GM12878 (cell line): ENCODE measurements around the gene TBCD. TPM values are rescaled to one million over a fixed set of nuclear protein-coding genes. Genes with fewer than 3 reads are reported as not detected.

Experiments
- ATAC-seq: fragments of 200-7000 bp; cut with Tn5 transposase; 3 replicates; pipeline ENCODE4 v1.9.1; 2020; ENCODE audit warnings: mild to moderate bottlenecking, moderate library complexity
- BruUV-seq: library from RNA; stranded (reverse); fragments of 400-500 nt; replicated peaks from 2 replicates; lab custom pipeline; 2021; lab: Mats Ljungman, UMichigan
- CTCF ChIA-PET: fragments of 300-600 bp; sonication (Branson Sonifier 250); formaldehyde crosslinking; extraction: SDS; loops from one replicate; lab custom pipeline; 2021; ENCODE audit warnings: inconsistent platforms; lab: Yijun Ruan, JAX
- POLR2A ChIA-PET: fragments of 350-600 bp; formaldehyde crosslinking; extraction: SDS; loops from one replicate; lab custom pipeline; 2021; ENCODE audit warnings: inconsistent platforms; lab: Charles Lee
- RAD21 ChIA-PET: fragments of 300-600 bp; sonication (Branson Sonifier 250); formaldehyde crosslinking; loops from one replicate; lab custom pipeline; 2023; ENCODE audit warnings: antibody characterized with exemption; ENCODE audit not compliant: unreplicated experiment; lab: Charles Lee
- SMC1A ChIA-PET: fragments of 300-600 bp; sonication (Branson Sonifier 250); formaldehyde crosslinking; loops from one replicate; lab custom pipeline; 2023; ENCODE audit not compliant: unreplicated experiment, uncharacterized antibody; lab: Charles Lee
- DNase-seq: peaks from one replicate; pipeline ENCODE4 v3.0.0-alpha.2; 2011; ENCODE audit warnings: low read depth, low spot score
- FAIRE-seq: peaks from 3 replicates; lab custom pipeline; 2011; peaks lifted over from hg19 to GRCh38; lab: Jason Lieb, UNC
- H2AFZ ChIP-seq: 2 replicates; pipeline ENCODE4 v1.6.0; 2011; ENCODE audit warnings: low read depth, low read length, control low read depth; ENCODE audit not compliant: control insufficient read depth
- H3K27ac ChIP-seq: 2 replicates; pipeline ENCODE4 v1.5.1; 2011; ENCODE audit warnings: control low read depth; ENCODE audit not compliant: control insufficient read depth, insufficient read depth
- H3K27me3 ChIP-seq, 2 experiments: replicated peaks in 1 of 2; 2 replicates each; pipeline versions ENCODE4 v1.6.0 to v1.6.1; 2011; ENCODE audit warnings: low read length in 1 of 2; ENCODE audit not compliant: control insufficient read depth in 2 of 2, insufficient read depth in 2 of 2
- H3K36me3 ChIP-seq, 2 experiments: 2 replicates each; pipeline ENCODE4 v1.5.1; 2011; ENCODE audit warnings: low read length in 1 of 2; ENCODE audit not compliant: control insufficient read depth in 2 of 2, insufficient read depth in 2 of 2
- H3K4me1 ChIP-seq: 2 replicates; pipeline ENCODE4 v1.6.1; 2011; ENCODE audit warnings: mild to moderate bottlenecking, low read length, moderate library complexity, mixed read lengths; ENCODE audit not compliant: control insufficient read depth, insufficient read depth
- H3K4me2 ChIP-seq: 2 replicates; pipeline ENCODE4 v1.6.0; 2011; ENCODE audit warnings: control low read depth; ENCODE audit not compliant: control insufficient read depth, insufficient read depth
- H3K4me3 ChIP-seq: fragments of 200-600 bp; sonication (generic); 2 replicates; pipeline ENCODE4 v1.5.1; 2016
- H3K79me2 ChIP-seq: 2 replicates; pipeline ENCODE4 v1.6.0; 2011; ENCODE audit warnings: low read length; ENCODE audit not compliant: control insufficient read depth, insufficient read depth
- H3K9ac ChIP-seq: 2 replicates; pipeline ENCODE4 v1.8.0; 2011; ENCODE audit warnings: low read length, control low read depth, mixed read lengths; ENCODE audit not compliant: control insufficient read depth, insufficient read depth
- H3K9me3 ChIP-seq: replicated peaks from 3 replicates; pipeline ENCODE4 v1.5.1; 2011; ENCODE audit warnings: mild to moderate bottlenecking, low read length; ENCODE audit not compliant: control insufficient read depth, insufficient read depth
- H4K20me1 ChIP-seq: 2 replicates; pipeline ENCODE4 v1.6.0; 2011; ENCODE audit not compliant: control insufficient read depth, insufficient read depth
- BRCA1 ChIP-seq: IDR thresholded peaks from 2 replicates; pipeline ENCODE4 v1.6.1; 2011; ENCODE audit warnings: low read depth, low read length, improper control_type of control experiment
- CREB1 ChIP-seq: IDR thresholded peaks from 2 replicates; pipeline ENCODE4 v1.6.1; 2012; ENCODE audit warnings: low read depth, mild to moderate bottlenecking, inconsistent platforms
- ETV6 ChIP-seq, 2 experiments: fragments of 450-650 bp in 1 of 2; IDR thresholded peaks in 1 of 2; conservative IDR thresholded peaks in 1 of 2; 2 replicates each; pipeline ENCODE4 v1.6.1; 2014; ENCODE audit warnings: antibody characterized with exemption in 1 of 2, borderline replicate concordance in 1 of 2, low read depth in 1 of 2, mild to moderate bottlenecking in 1 of 2, moderate library complexity in 1 of 2
- JUNB ChIP-seq: IDR thresholded peaks from 2 replicates; pipeline ENCODE4 v1.6.1; 2016; ENCODE audit warnings: antibody characterized with exemption, mild to moderate bottlenecking
- LARP7 ChIP-seq: fragments of 450-650 bp; IDR thresholded peaks from 2 replicates; pipeline ENCODE4 v1.6.1; 2017; ENCODE audit warnings: mild to moderate bottlenecking
- NFXL1 ChIP-seq: fragments of 450-650 bp; IDR thresholded peaks from 2 replicates; pipeline ENCODE4 v1.6.1; 2017; ENCODE audit warnings: antibody characterized with exemption, mild to moderate bottlenecking, borderline replicate concordance
- RAD51 ChIP-seq: fragments of 450-650 bp; IDR thresholded peaks from 2 replicates; pipeline ENCODE4 v1.6.1; 2016; ENCODE audit warnings: moderate library complexity, mild to moderate bottlenecking, inconsistent platforms
- RFX5 ChIP-seq: IDR thresholded peaks from 2 replicates; pipeline ENCODE4 v1.6.1; 2011; ENCODE audit warnings: low read depth, low read length, improper control_type of control experiment
- SIX5 ChIP-seq: IDR thresholded peaks from 2 replicates; pipeline ENCODE4 v1.6.1; 2011; ENCODE audit warnings: mild to moderate bottlenecking, low read depth, low read length, moderate library complexity; ENCODE audit not compliant: severe bottlenecking
- TCF3 ChIP-seq: IDR thresholded peaks from 2 replicates; pipeline ENCODE4 v1.6.1; 2012; ENCODE audit warnings: low read depth, mild to moderate bottlenecking, low read length, borderline replicate concordance; ENCODE audit not compliant: insufficient read depth
- ZZZ3 ChIP-seq: IDR thresholded peaks from 2 replicates; pipeline ENCODE4 v1.6.1; 2011; ENCODE audit warnings: low read depth; ENCODE audit not compliant: control insufficient read depth, insufficient read length
- WGBS: methylation state at CpG from one replicate; pipeline ENCODE4 v1.1.6; 2016; ENCODE audit warnings: low lambda C conversion rate; ENCODE audit not compliant: insufficient replicate concordance, insufficient coverage; ENCODE audit errors: missing lambda C conversion rate; 5-methylcytosine and 5-hydroxymethylcytosine counted together
- in situ Hi-C: fragments of 300-500 bp; cut with MboI; formaldehyde crosslinking; loops from 9 replicates; pipeline ENCODE4 v1.14.3; 2018; ENCODE audit warnings: mixed read lengths
- intact Hi-C: fragments of 100-400 bp; cut with micrococcal nuclease; formaldehyde crosslinking; loops from one replicate; pipeline ENCODE4 v1.14.2; 2022; ENCODE audit not compliant: unreplicated experiment
- polyA plus RNA-seq, 11 experiments: library from polyadenylated mRNA; depleted of rRNA in 4 of 11; unstranded in 6 of 11; stranded (reverse) in 5 of 11; fragments of >200 nt; fragmentation: Nextera tagmentation in 4 of 11; fragmentation: Illumina TruSeq in 1 of 11; extraction: Ambion mirVana in 4 of 11; extraction: Trizol in 1 of 11; gene quantifications; 1 replicate in 1 of 11; 2 replicates in 10 of 11; pipeline versions ENCODE4 v1.2.1 to v1.2.3, GENCODE V29; 2011 to 2016; ENCODE audit warnings: inconsistent platforms in 2 of 11, missing spikeins in 2 of 11, low read depth in 1 of 11
- total RNA-seq, 4 experiments: library from RNA; depleted of rRNA in 3 of 4; stranded (reverse); fragments of >200 nt in 3 of 4; fragmentation: Illumina TruSeq in 1 of 4; extraction: Trizol in 1 of 4; gene quantifications; 2 replicates each; pipeline versions ENCODE4 v1.2.1 to v1.2.3, GENCODE V29; 2013 to 2021
- TF ChIP-seq, protein P1 (sequence below): fragments of 450-650 bp; IDR thresholded peaks from 2 replicates; pipeline ENCODE4 v1.6.1; 2017; ENCODE audit warnings: mild to moderate bottlenecking, moderate library complexity
- TF ChIP-seq, protein P2 (sequence below): fragments of 450-650 bp; IDR thresholded peaks from 2 replicates; pipeline ENCODE4 v1.6.1; 2016; ENCODE audit warnings: mild to moderate bottlenecking, moderate library complexity, borderline replicate concordance

TBCD gene
- total and polyA plus RNA-seq, 10 of the 15 experiments (the other 5 are each of a cell fraction or from before 2014, with no cell fraction given) = 10.3 to 114 (median 52.4) TPM

DNA sequence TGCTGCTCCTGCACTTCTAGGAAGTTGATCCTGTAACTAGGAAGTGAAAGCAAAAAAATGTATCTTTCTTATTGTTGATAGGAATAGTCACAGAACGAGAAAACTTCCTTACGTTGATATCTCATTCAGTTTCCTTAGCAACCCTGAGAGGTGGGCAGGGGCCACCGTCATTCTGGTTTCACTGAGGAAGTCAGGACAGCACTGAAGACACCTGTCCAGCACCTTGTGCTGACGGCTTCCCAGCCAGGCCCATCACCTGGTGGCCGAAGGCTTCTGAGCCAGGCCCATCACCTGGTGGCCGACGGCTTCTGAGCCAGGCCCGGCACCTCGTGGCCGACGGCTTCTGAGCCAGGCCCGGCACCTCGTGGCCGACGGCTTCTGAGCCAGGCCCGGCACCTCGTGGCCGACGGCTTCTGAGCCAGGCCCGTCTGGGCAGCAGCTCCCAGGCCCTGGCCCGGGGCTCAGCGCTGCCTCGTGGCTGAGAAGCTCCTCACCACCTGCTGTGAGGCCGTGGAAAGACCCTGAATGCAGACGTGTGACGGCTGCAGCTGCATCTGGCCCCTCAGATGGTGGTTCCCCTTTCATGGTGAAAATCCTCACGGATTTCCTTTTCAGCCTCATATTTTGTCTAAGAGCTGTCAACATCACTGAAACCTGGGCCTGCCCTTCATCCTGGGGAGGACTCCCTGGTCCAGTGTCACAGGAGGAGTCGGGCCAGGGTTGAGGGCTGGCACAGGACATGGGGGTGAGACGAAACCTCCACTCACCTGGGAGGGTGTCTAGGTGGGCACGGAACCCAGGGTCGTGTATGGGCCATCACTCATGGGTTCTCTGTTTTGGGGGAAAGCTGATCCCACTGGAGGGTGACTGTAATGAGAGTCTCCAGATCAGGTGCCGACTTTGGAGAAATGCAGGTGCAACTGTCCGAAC is 121.0 kb downstream of the TBCD start (continued):
- TF ChIP-seq SIX5 (no peak), RAD51 (no peak), BRCA1 (no peak), RFX5 (no peak), ZZZ3 (no peak), CREB1 (no peak), LARP7 (no peak), TCF3 (peak; percentile 63; the same call in 1 of the 2 replicates), ETV6 (conservative IDR thresholded peaks at IDR 0.05 in 1 of 2, IDR thresholded peaks at IDR 0.05 in 1 of 2; ENCODE audit: borderline replicate concordance in 1 of 2, low read depth in 1 of 2) (peak in 1 of 2 experiments; percentile 44; a peak in 1 of 4 replicates), NFXL1 (no peak)

DNA sequence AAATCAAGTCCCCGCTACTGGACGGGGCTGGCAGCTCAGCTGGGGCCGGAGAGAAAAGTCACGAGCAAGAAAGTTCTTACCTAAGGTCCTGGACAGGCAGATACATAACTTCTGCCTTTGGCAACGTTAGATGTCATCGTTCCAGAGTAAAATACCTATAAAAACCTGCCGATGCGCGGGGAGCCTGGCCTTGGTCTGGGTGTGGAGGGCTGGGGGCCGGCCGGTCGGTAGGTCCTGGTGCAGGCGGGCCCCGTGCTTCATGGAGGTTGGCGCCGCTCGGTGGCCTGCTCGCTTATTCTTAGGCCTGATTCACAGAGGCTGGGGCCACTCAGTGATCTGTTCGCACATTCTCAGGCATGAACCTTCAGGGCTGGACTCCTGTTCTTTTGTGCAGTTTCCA is 121.7 kb downstream of the TBCD start:
- CTCF ChIA-PET = interaction anchor here (0.7 to 3.1 kb wide), 3 partner anchors 20 to 314 kb away, joined by 3 to 13 read pairs (median 3); no protein-coding TSS in a partner anchor
- POLR2A ChIA-PET = interaction anchor here (0.7 to 1.2 kb wide), 2 partner anchors 9 to 13 kb away, joined by 3 to 6 read pairs; no protein-coding TSS in a partner anchor
- Histone ChIP-seq H3K4me1 (peaks cover 51% of the 10 kb centered on the region), H3K36me3 (peaks cover 14 to 24% of the 10 kb centered on the region in 2 experiments; a peak in 3 of 4 replicates), H3K79me2 (peaks cover 43% of the 10 kb centered on the region), H3K27me3 (no peaks in the 10 kb centered on the region), H3K4me3 (no peak overlapping the region), H3K4me2 (no peak overlapping the region), H3K9me3 (no peaks in the 10 kb centered on the region), H2AFZ (no peak overlapping the region), H3K27ac (no peak overlapping the region), H4K20me1 (no peaks in the 10 kb centered on the region), H3K9ac (no peak overlapping the region)
- WGBS = 98% methylated on average over 19 of the region's 19 CpGs
- SMC1A ChIA-PET = interaction anchor here (1.6 kb wide), 1 partner anchor 10 kb away, joined by 10 read pairs; no protein-coding TSS in a partner anchor
- intact Hi-C loops (no loop called here), in situ Hi-C loops (no loop called here)
- FAIRE-seq = no peak
- no peak for DNase-seq
- BruUV-seq = no TSS peak
- ATAC-seq = no peak
- RAD21 ChIA-PET = no interaction called here
- TF ChIP-seq JUNB = no peak
- TF ChIP-seq, protein P1, sequence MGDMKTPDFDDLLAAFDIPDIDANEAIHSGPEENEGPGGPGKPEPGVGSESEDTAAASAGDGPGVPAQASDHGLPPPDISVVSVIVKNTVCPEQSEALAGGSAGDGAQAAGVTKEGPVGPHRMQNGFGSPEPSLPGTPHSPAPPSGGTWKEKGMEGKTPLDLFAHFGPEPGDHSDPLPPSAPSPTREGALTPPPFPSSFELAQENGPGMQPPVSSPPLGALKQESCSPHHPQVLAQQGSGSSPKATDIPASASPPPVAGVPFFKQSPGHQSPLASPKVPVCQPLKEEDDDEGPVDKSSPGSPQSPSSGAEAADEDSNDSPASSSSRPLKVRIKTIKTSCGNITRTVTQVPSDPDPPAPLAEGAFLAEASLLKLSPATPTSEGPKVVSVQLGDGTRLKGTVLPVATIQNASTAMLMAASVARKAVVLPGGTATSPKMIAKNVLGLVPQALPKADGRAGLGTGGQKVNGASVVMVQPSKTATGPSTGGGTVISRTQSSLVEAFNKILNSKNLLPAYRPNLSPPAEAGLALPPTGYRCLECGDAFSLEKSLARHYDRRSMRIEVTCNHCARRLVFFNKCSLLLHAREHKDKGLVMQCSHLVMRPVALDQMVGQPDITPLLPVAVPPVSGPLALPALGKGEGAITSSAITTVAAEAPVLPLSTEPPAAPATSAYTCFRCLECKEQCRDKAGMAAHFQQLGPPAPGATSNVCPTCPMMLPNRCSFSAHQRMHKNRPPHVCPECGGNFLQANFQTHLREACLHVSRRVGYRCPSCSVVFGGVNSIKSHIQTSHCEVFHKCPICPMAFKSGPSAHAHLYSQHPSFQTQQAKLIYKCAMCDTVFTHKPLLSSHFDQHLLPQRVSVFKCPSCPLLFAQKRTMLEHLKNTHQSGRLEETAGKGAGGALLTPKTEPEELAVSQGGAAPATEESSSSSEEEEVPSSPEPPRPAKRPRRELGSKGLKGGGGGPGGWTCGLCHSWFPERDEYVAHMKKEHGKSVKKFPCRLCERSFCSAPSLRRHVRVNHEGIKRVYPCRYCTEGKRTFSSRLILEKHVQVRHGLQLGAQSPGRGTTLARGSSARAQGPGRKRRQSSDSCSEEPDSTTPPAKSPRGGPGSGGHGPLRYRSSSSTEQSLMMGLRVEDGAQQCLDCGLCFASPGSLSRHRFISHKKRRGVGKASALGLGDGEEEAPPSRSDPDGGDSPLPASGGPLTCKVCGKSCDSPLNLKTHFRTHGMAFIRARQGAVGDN = no peak
- TF ChIP-seq, protein P2, sequence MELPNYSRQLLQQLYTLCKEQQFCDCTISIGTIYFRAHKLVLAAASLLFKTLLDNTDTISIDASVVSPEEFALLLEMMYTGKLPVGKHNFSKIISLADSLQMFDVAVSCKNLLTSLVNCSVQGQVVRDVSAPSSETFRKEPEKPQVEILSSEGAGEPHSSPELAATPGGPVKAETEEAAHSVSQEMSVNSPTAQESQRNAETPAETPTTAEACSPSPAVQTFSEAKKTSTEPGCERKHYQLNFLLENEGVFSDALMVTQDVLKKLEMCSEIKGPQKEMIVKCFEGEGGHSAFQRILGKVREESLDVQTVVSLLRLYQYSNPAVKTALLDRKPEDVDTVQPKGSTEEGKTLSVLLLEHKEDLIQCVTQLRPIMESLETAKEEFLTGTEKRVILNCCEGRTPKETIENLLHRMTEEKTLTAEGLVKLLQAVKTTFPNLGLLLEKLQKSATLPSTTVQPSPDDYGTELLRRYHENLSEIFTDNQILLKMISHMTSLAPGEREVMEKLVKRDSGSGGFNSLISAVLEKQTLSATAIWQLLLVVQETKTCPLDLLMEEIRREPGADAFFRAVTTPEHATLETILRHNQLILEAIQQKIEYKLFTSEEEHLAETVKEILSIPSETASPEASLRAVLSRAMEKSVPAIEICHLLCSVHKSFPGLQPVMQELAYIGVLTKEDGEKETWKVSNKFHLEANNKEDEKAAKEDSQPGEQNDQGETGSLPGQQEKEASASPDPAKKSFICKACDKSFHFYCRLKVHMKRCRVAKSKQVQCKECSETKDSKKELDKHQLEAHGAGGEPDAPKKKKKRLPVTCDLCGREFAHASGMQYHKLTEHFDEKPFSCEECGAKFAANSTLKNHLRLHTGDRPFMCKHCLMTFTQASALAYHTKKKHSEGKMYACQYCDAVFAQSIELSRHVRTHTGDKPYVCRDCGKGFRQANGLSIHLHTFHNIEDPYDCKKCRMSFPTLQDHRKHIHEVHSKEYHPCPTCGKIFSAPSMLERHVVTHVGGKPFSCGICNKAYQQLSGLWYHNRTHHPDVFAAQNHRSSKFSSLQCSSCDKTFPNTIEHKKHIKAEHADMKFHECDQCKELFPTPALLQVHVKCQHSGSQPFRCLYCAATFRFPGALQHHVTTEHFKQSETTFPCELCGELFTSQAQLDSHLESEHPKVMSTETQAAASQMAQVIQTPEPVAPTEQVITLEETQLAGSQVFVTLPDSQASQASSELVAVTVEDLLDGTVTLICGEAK = no peak
